Rectal smooth muscle tissue (tissue), 1 donor: Measurements from ENCODE around the gene SLFNL1.

Source experiments
- H3K27ac ChIP-seq: one replicate; pipeline ENCODE4 v1.7.0; 2013; ENCODE audit warnings: low read depth, low read length, inconsistent platforms
- H3K27me3 ChIP-seq: one replicate; pipeline ENCODE4 v1.7.0; 2013; ENCODE audit warnings: low read length; ENCODE audit not compliant: control insufficient read depth, insufficient read depth
- H3K36me3 ChIP-seq: one replicate; pipeline ENCODE4 v1.7.0; 2013; ENCODE audit warnings: low read length; ENCODE audit not compliant: control insufficient read depth, insufficient read depth
- H3K4me1 ChIP-seq: one replicate; pipeline ENCODE4 v1.7.0; 2013; ENCODE audit warnings: low read length; ENCODE audit not compliant: control insufficient read depth, insufficient read depth
- H3K4me3 ChIP-seq: one replicate; pipeline ENCODE4 v1.7.0; 2013; ENCODE audit warnings: low read length
- H3K9ac ChIP-seq: one replicate; pipeline ENCODE4 v1.7.0; 2013; ENCODE audit warnings: low read length

The SLFNL1 gene

DNA sequence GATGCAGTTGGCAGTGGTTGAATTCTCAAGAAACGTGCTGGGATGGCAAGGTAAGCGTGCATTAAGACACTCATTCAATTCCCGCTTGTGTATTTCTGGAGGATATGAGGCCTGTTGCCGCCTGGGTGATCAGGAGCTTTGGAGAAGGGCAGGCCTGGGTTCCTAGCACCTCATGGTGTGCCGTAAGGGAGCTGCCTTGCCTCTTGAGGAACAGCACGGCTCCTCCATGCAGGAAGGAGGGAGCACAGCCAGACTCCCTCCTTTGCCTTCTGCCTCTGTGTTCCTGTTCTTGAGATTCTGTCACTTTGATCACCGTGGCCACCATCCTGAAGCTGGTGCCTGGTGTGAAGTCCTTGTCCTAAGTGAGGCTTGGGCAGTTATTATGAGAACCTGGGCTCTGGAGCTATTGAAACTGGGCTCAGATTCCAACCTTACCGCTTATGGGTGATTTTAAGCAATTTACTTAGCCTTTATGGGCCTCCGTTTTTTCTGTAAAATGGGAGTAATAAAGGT, 18.3 kb downstream of the SLFNL1 start:
- H3K27me3 ChIP-seq: no peaks in the 10 kb centered on the region
- H3K4me3 ChIP-seq: no peak overlapping the region
- peaks cover 19% of the 10 kb centered on the region for H3K36me3 ChIP-seq
- peak overlapping the region; percentile 6 for H3K27ac ChIP-seq
- H3K4me1 ChIP-seq: peaks cover 15% of the 10 kb centered on the region
- H3K9ac ChIP-seq: no peak overlapping the region

DNA sequence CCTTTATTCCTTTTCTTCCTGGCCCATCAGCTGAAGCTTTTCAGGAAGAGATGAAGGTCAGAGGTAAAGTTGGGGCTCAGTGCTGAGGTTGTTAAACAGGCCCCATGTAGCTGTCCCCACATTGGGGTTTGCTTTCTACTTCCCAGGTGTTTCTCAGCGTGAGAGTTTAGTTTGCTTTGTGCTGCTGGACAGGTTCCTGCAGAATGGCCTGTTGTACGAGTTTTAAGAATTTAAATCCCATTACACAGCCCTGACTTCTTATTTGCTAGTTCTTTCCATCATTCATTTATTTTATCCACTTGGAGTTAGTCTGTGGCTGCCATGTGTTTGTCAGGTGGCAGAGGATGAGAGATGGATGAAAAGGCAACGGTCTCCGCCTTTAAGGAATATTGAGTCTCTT, 22.9 kb downstream of the SLFNL1 start:
- H3K9ac ChIP-seq: no peak overlapping the region
- H3K4me3 ChIP-seq: no peak overlapping the region
- H3K36me3 ChIP-seq: peaks cover 19% of the 10 kb centered on the region
- no peak overlapping the region for H3K27ac ChIP-seq
- no peaks in the 10 kb centered on the region for H3K27me3 ChIP-seq
- peaks cover 8% of the 10 kb centered on the region for H3K4me1 ChIP-seq

DNA sequence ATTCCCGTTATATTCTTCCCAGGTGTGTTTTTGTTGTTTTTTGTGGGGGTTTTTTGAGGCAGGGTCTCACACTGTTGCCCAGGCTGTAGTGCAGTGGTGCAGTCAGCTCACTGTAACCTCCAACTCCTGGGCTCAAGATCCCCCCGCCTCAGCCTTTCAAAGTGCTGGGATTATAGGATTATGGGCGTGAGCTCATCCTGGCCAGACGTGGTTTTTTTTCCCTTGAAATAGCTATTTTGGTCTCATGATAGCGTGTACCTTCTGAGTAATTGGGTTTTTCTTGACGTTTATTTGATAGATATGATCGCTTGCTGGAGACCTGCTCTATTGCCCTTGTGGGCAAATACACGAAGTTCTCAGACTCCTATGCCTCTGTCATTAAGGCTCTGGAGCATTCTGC, 24.4 kb downstream of the SLFNL1 start:
- Histone ChIP-seq H3K9ac (no peak overlapping the region), H3K27me3 (no peaks in the 10 kb centered on the region), H3K4me3 (no peak overlapping the region), H3K27ac (no peak overlapping the region), H3K36me3 (peaks cover 19% of the 10 kb centered on the region), H3K4me1 (no peaks in the 10 kb centered on the region)

DNA sequence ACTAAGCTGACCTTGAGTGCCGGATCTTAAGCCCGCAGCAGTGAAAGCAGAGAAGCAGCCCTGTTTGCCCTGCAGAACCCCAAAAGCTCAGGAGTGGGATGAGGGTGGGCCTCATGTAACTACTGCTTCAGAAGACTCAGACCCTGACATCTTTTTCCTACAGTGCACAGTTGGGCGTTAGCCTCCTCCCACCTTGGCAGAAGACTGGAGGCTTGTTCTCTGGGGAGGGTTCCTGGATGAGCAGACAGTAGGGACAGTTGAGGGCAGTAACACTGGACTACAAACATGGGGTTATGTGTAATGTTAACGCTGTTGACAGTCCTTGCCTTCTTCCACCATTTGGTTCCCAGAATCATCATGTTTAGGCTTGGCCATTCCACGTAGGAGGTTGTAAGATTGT, 32.5 kb downstream of the SLFNL1 start:
- Histone ChIP-seq H3K4me1 (peaks cover 28% of the 10 kb centered on the region), H3K9ac (no peak overlapping the region), H3K36me3 (peaks cover 9% of the 10 kb centered on the region), H3K4me3 (no peak overlapping the region), H3K27ac (no peak overlapping the region), H3K27me3 (no peaks in the 10 kb centered on the region)

DNA sequence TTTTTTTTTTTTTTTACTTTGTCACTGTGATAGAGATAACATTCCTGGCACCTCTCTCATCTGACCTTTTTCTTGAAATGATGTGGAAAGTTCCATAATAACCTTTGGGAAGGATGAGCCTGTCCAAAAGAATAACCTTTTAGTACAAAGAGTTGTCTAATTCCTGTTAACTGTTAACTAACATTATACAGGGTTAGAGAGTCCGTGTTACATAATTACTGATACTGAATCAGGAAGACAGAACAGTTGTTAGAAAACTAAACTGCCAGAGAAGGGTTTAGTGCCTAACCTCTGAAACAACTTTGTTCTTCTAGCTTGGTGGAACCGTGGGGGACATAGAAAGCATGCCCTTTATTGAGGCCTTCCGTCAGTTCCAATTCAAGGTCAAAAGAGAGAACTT, 33.2 kb downstream of the SLFNL1 start:
- Histone ChIP-seq H3K27ac (peak overlapping the region; percentile 44), H3K4me1 (peaks cover 28% of the 10 kb centered on the region), H3K36me3 (peaks cover 7% of the 10 kb centered on the region), H3K27me3 (no peaks in the 10 kb centered on the region), H3K9ac (no peak overlapping the region), H3K4me3 (no peak overlapping the region)

DNA sequence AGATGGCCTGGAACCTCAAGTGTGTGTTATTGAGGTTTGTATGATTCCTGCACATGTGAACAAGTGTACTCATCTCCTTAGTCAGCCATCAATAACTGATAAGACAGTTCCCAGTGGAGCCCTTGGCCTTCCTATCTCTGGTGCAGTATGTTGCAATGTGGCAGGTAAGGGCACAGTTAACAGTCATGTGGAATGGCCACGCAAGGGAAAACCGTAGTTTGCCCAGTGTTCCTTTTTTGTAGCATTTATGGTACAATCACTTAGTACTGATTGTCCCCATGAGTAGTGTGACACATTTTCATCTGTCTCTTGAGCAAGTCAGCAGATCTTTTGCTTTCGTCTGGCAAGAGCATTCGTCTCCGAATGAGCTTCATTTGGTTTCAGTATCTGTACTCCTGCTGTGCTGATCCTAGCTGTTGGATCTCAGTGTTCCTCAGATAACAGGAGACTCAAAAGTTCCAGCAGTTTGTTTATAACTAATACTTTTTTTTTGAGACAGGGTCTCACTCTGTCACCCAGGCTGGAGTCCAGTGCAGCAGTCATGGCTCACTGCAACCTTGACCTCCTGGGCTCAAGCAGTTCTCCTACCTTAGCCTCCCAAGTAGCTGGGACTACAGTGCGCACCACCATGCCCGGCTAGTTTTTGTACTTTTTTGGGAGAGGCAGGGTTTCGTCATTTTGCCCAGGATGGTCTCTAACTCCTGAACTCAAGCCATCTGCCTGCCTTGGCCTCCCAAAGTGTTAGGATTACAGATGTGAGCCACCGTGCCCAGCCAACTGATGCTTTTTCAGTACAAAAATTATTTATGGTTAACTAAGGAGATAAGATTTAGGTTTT, 33.9 kb downstream of the SLFNL1 start:
- peaks cover 35% of the 10 kb centered on the region for H3K4me1 ChIP-seq
- H3K9ac ChIP-seq: no peak overlapping the region
- no peak overlapping the region for H3K4me3 ChIP-seq
- peak overlapping the region; percentile 44 for H3K27ac ChIP-seq
- H3K27me3 ChIP-seq: no peaks in the 10 kb centered on the region
- peaks cover 7% of the 10 kb centered on the region for H3K36me3 ChIP-seq

DNA sequence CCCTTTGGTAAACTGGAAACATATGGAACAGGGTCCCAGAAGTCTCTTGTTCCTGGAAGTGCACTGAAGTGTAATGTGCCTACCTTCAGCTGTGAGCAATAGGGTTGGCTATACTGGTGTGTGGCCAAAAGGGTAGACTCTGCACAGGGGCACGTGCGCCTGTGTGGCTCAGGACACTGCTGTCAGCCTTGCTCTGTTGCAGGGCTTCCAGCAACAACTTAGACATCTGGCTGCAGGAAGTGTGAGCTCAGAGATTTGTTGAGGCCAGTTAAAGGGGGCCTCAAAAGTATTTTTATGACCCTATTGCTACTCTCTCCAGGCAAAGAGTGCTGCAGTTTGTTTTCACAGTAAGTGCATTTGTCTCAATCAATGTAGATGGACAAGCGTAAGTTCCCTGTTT, 34.6 kb downstream of the SLFNL1 start:
- Histone ChIP-seq H3K36me3 (peaks cover 7% of the 10 kb centered on the region), H3K27ac (no peak overlapping the region), H3K4me1 (peaks cover 39% of the 10 kb centered on the region), H3K4me3 (no peak overlapping the region), H3K9ac (no peak overlapping the region), H3K27me3 (no peaks in the 10 kb centered on the region)

DNA sequence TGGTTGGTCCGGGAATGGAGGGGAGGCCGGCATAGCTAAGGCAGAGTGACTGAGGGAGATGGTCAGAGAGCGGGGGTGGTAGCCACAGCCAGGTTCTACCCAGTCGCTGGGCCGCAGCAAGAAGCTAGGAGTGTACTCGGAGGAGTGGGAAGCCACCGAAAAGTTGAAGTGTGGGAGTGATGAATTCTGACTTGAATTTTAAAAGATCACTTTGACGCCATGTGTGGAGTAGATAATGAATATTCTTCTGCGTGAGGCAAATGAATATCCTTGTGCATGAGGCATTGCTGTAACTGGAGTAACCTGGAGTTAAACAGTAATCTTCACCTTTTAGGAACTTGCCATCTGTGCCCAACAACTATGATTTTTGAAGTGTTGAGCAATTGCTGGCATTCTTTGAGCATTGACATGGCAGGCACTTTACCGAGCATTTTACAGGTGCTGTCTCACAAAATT, 35.2 kb downstream of the SLFNL1 start:
- H3K27ac ChIP-seq: peak overlapping the region; percentile 33
- no peaks in the 10 kb centered on the region for H3K27me3 ChIP-seq
- no peak overlapping the region for H3K4me3 ChIP-seq
- peaks cover 7% of the 10 kb centered on the region for H3K36me3 ChIP-seq
- no peak overlapping the region for H3K9ac ChIP-seq
- peaks cover 42% of the 10 kb centered on the region for H3K4me1 ChIP-seq

DNA sequence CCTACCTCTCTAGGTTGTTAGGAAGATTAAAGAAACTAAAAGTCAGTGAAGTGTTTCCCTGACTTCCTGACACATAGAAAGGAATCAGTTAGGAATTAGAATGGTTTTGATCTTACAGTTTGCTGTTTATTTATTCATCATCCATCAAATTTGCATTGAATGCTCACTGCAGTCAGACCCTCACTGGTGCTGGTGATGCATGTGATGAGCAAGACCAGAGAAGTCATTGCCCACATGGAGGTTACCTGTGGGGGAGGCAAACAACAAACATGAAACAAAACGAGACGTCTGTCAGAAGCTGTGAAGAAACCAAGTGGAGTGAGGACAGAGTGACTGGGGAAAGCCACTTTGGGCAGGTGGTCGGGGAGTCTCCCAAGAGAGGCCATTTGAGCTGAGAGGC, 35.6 kb downstream of the SLFNL1 start:
- Histone ChIP-seq H3K4me3 (no peak overlapping the region), H3K9ac (no peak overlapping the region), H3K36me3 (peaks cover 3% of the 10 kb centered on the region), H3K27me3 (no peaks in the 10 kb centered on the region), H3K27ac (peak overlapping the region; percentile 30), H3K4me1 (peaks cover 47% of the 10 kb centered on the region)

DNA sequence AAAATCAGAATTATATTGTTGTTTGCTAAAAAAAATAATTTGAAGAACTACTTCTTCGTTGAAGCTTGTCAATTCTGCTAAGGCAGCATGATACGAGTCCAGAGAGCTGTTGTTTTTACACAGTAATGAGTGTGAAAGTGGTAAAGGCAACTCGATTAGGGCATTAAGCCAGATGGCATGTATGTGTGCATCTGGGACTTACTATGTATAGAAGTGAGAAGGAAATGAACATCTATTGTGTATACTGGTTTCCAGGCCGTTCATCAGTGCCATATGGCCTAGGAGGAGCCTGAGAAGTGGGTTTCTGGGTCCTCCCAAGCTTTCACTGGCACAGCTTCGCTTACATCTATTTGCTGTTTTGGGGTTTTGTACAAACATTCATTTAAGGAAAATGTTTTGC, 36.4 kb downstream of the SLFNL1 start:
- peaks cover 3% of the 10 kb centered on the region for H3K36me3 ChIP-seq
- peaks cover 52% of the 10 kb centered on the region for H3K4me1 ChIP-seq
- H3K4me3 ChIP-seq: no peak overlapping the region
- no peaks in the 10 kb centered on the region for H3K27me3 ChIP-seq
- peak overlapping the region; percentile 24 for H3K27ac ChIP-seq
- no peak overlapping the region for H3K9ac ChIP-seq

DNA sequence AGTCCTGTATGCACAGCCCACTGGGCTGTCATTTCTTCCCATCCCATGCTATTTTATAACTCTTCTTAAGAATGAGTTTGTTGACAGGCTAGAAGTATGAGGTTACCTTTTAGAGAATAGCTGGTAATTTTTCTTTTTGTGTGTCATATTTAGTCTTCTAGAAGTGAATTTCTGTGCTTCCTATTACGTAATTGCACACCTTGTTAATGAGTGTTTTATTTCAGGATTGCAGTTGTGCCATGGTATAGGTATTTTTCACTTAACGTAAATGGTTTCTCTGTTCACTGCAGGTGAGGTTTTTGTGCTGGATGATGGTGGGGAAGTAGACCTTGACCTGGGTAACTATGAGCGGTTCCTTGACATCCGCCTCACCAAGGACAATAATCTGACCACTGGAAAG, 37.0 kb downstream of the SLFNL1 start:
- Histone ChIP-seq H3K27me3 (no peaks in the 10 kb centered on the region), H3K9ac (no peak overlapping the region), H3K36me3 (peaks cover 3% of the 10 kb centered on the region), H3K27ac (peak overlapping the region; percentile 24), H3K4me3 (no peak overlapping the region), H3K4me1 (peaks cover 52% of the 10 kb centered on the region)

DNA sequence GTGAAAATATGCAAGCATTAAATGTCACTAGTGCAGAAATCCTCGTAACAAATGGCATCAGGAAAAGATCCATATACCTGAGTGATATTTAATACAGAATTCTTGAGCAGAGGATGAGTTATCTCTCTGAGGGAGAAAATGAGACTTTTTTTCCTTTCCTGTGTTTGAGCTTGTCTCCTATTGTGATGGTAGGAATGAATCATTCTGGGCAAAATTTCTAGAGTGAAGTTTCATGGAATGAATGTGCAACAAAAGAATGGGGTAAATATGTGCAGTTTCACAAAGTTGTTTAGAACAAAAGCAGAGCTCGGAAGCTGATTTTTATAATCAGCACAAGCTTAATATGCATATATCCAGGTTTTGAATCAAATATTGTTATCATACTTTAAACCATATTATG, 37.5 kb downstream of the SLFNL1 start:
- H3K36me3 ChIP-seq: peaks cover 3% of the 10 kb centered on the region
- H3K9ac ChIP-seq: no peak overlapping the region
- no peaks in the 10 kb centered on the region for H3K27me3 ChIP-seq
- H3K27ac ChIP-seq: peak overlapping the region; percentile 98
- peaks cover 52% of the 10 kb centered on the region for H3K4me1 ChIP-seq
- H3K4me3 ChIP-seq: no peak overlapping the region

DNA sequence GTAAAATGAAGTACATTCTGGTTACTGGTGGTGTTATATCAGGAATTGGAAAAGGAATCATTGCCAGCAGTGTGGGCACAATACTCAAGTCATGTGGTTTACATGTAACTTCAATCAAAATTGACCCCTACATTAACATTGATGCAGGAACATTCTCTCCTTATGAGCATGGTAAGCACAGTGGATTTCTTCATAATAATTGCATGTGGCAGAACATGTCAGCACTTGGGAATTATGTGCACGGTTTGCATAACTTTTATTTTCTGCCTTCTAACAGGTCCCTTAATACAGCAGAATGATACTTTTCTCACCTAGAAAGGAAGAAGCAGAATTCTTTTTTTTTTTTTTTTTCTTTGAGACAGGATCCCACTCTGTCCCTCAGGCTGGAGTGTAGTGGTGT, 38.2 kb downstream of the SLFNL1 start:
- Histone ChIP-seq H3K27me3 (no peaks in the 10 kb centered on the region), H3K4me3 (no peak overlapping the region), H3K36me3 (peaks cover under 1% of the 10 kb centered on the region), H3K4me1 (peaks cover 54% of the 10 kb centered on the region), H3K9ac (no peak overlapping the region), H3K27ac (peak overlapping the region; percentile 98)
